ENCODE measurements around the gene FHIT.
A peak's percentile ranks its signal among the peaks of the same experiment; 100 is the strongest.

Gene FHIT

DNA sequence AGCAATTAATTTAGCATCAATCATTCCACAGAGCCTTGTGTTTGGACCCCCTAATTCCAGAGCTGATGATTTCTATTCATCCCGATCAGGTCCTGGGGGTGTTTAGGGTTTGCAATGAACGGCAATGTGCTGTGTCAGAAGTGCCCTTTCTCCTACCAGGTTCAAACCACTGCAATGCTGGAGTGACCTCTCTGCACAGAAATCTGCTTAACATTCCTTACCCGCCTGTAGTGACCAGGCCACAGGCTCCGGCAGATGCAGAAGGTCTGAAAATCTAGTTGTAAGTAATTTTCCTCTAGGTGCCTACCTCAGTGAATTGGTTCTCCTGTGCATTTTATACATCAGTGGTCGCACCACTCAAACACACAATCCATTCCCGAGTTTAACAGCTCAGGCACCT, 1476.1 kb downstream of the FHIT start:
- DNase-seq (ENCODE audit: low read depth, low spot score): peak; percentile 42

DNA sequence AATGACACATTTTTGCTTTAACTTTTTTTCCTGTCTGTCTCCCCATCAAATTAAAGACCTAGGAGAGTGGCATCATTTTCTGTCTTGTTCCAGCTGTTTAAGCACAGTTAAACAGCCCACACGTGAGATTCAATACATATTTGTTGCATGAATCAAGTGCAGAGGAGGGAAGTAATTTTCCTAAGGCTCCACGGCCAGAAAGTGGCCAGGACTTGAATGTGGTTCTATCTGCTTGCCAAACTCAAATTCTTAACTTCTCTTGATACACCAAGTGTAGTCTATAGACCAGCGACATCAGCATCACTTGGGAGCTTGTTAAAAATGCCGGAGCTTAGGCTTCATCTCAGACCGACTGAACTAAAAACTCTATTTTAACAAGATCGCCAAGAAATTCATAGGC, 1476.6 kb downstream of the FHIT start:
- peak; percentile 82 for DNase-seq (ENCODE audit: low read depth, low spot score)

DNA sequence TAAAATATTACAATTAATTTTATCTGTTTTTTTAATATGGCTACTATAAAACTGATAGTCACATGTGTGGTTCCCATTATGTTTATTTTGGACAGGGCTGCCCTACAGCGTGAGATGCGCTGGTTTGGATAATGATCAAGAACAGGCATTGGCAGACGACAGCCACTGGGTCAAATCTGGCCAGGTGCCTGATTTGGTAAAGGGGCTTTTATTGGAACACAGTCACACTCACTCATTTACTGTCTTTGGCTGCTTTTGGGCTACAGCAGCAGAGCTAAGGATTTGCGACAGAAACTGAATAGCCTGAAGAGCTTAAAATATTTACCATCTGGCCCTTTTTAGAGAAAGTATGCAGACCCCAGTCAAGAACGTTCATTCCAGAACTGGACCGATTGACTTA, 1477.3 kb downstream of the FHIT start:
- DNase-seq (ENCODE audit: low read depth, low spot score): peak; percentile 18

DNA sequence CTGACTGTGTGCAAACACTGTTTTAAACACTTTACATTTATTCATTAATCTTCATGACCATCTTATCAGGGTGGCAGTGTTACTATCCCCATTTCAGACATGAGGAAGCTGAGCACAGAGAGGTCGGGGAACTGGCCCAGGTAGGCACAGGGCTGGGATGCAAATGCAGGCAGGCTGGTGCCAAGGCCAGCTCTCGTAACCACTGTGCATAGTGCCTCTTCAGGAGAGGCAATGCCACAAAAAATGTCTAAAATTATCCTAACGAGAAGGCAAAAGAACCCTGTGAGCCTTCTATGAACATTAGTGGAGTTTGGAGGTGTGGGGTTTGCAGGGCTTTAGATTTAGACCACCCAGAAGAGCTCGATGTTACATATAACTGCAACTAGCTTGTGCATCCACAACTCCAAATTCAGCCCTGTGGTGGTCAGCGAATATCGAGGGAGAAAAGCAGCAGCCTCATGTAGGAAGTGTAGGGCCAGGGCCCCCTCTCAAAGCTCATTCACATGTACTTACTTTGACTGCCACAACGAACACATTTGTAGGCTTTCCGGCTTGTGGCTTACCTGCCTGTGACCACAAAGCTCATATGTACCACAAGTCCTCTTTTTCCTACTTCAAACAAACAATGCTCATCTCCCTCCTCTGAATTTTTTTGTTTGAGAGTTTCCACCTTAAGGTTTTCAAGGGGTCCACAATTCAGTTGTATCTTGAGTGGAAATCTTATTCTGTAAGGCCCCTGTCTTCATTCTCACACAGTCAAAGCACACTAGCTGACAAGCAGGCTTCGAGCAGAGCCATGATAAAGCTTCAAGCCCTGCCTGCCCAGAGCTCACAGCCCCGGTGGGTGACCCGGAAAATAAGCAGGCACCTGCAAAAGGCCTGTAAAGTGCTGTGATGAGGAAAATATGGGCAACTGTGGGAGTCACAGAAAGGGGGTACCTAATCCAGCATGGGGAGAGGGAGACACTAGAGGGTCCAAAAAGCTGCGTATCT, 1478.5 kb downstream of the FHIT start:
- DNase-seq (ENCODE audit: low read depth, low spot score): peak; percentile 13

DNA sequence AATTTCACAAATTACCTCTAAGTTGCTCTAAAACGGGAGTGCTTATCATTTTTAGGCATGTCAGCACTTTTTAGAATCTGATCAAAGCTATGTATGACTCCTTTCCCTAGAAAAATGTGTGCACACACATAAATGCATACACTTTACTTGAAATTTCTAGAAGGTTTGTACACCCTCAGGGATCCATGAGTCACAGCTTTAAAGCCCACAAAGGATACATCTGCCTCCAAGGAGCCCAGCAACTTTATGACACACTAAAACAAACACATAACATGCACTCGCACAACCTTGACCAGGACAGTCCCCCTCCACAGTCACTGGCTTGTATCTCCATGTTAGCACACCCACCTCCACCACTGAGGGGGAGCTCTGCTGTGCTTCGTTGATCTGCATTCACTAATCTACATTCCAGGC, 1479.5 kb downstream of the FHIT start:
- peak; percentile 82 for DNase-seq (ENCODE audit: low read depth, low spot score)

DNA sequence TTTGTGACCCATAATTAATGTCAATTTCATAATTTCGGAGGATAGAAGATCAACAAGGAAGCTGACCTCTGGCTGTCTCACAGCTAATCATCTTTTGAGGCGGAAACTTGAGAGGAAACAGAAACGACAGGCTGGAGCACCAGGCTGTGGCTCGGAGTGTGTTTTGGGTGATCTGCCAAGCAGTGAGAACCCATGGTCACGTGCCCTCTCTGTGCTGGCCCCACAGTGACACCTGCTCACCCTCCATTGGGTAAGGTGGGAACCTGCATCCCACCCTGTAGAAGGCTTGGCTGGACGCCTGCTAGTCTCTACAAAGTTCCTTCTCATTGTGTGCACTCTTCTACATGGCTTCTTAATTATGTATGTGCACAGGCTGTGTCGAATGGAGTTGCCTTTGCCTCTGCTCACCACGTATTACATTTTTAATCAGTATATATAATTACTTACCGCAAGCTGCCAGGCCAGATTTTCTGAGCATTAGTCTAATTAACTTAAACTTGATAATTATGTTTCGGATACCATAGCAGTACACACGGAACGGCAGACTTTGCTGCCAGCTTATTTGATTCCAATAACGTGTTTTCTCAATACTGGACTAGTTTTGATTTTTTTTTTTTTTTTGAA, 1482.0 kb downstream of the FHIT start:
- no peak for DNase-seq (ENCODE audit: low read depth, low spot score)

DNA sequence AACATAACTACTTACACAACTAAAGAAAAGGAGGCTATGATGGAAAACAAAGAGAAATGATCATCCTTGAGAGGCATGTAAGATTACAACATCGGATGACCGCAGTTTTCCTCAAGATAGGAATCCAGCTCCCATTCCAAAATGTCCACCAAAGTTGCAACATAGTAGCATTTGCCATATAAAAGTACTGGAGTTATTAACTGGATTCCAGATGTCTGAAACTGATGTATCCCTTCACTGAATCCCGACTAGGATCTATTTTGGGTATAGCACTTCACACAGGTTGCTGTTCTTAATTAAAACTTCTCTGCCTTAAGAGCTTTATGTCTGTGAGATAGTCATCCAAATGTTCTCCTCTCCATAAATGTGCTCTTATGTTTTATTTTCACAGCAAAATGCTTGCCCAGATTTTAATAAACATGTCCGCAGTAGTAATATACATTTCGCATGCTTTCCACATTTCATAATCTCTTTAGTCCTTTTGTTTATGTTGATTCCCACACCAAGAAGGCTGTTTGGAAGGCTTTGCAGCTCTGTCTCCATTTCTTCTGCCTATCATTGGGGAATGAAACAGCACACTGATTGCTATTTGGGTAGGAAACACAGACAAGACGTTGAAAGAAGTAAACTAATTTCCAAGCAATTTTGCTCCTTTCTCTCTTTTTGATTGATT, 1484.9 kb downstream of the FHIT start:
- DNase-seq (ENCODE audit: low read depth, low spot score): no peak

DNA sequence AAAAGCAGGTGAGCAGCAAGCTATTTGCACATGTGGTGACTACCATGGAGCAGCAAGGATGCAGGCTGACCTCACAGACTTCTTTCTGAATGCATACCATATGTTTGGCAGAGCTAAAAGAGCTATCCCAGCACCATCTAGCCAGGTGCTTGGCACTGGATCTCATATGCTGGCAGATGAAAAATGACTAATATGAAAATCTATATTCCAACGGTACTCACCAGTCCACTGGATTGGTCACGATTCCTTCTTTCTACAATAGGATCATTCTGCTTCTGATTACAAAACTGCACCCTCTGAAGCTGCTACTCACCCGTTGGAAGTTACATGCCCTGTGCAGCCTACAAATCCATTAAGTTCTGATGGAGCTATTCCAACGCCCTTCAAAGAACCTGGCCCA, 1487.1 kb downstream of the FHIT start:
- DNase-seq (ENCODE audit: low read depth, low spot score): no peak

DNA sequence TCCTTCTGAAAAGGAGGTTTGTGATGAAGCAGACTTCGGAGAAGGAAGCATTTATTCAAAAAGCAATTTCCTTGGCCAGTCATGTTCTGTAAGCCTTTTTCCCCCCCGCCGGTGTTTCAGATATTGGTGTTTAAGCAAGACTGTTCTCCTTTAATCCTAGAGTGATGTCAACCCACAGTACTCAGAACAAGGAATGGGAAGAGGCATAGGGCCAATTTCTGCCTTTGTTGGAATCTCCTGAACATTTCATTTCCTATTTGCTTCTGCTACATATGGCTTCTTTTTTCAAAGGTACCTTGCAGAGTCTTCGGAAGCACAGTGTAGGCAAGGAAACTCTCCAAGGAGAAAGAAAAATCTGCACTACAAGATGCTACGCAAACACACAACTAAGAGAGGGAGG, 1488.3 kb downstream of the FHIT start:
- no peak for DNase-seq (ENCODE audit: low read depth, low spot score)

DNA sequence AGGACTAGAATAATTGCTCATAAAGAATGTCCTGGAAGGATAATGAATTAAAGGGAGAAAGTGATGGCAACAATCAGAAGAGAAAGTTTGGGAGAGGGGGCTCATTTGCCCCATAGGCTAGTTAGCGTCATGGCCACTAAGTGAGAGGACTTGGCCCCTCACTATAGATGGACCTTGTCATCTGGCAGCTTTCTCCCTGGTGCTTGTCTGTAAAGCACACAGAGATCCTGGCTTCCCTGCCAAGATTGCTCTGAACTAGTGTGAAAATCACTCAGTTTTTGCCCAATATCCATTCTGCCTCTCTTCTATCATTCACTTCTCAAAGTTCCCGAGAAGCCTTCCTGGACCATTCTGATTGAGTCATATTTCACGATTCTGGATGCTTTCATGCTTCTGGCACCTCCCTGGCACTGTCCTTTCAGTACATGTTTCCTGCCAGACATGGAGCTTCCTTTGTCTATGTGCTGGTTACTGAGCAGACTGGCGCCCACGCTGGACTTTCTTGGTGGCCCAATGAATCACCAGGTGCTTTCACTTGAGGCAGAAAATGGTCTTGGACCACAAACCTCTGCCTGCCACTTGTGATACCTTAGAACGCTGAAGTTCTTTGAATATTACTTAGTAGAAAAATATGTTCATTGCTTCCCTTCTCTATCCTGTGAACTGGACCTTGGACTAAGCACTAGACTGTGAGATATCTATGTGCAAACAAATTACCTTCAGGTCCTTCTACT, 1491.8 kb downstream of the FHIT start:
- DNase-seq (ENCODE audit: low read depth, low spot score): peak; percentile 23

DNA sequence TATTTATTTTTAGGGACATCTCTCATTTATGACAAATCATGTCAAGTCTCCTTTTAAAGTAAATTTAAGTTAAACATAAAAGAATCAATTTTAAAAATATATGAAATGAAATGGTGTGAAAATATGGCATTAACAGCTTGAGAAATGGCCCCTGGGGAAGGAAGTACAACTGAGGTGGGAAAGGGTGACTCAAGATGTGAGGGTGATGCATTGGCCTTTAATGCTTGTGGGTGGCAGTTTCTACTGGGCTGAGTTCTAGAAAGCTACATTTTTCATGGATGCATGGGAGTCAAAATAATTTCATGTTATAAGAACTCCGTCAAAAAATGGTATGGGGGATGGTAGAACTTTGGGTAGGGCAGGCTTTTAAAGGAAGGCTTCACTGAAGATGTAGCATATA, 1492.6 kb downstream of the FHIT start:
- DNase-seq (ENCODE audit: low read depth, low spot score): no peak

DNA sequence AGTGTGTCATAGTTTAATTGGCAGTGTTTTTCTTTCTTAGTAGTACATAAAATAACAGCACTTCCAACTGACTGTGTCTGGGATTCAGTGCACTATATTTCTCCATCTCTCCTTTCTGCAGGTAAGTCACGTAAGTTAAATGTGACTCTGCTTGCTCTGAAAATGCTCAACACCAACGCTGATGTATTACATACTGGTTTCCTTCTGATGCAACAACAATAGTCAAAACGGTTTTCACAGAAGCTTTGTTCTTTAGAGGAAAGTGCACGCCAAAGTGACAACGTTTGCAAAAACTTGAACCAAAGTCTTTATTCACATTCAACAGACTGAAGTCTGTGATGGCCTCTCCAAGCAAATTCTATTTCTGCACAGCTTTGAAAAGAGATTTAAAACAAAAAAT, 1494.3 kb downstream of the FHIT start:
- no peak for DNase-seq (ENCODE audit: low read depth, low spot score)

DNA sequence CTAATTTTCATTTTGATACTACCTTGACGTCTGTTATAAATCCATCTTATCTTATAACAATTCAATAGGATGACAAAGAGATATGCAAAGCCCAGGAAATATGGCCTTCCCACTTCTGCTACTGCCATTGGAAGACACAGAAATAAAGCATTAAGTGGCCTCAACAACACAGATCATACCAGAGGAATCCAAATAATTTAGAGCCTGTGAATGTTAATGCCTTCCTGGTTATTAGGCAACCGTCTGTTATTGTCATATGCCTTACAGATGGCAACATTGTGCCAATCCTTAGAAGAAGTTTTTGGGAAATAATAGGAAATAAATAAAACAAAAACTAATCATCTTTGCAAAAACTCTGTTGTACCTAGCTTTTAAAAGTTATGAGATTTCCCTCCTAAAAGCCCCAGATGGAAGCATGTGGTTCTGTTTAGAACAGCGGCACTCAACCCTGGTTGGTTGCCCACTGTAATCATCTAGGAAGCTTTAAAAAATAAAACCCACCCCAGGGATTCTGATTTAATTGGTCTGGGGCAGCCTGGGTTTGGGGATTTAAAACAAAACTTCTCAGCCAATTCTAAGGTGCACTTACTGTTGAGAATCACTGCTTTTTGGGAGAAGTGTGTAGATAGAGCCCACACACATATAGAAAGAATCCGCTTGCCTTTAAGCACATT, 1496.7 kb downstream of the FHIT start:
- DNase-seq (ENCODE audit: low read depth, low spot score): no peak

DNA sequence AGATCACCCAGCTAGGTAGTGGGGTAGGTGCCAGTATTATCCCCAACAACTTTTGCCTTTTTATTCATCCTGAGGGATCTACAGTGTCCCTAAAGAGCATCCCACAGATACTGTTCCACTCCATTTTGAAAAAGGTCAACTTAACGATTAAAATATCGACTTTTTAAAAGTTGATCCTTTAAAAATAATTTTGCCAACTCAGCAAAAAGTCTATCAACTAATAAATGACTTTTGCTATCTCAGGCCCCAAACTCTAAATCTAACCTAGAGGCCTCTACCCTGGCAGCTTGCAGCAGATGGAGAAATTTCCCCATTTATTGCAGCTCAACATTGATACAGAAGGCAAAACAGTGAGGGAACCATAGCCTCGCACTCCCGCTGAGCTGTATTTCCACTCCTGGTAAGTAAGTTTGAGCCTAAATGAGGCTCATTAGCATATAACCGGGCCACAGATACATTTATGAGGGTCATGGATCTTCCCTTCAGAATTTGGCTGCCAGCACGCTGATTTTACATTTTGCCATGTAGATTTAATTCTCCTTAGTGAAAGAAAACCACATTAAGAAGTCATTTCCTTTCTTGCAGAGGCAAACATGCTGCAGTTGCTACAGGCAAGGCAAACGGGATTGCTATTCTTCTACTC, 1497.3 kb downstream of the FHIT start:
- DNase-seq (ENCODE audit: low read depth, low spot score): no peak

DNA sequence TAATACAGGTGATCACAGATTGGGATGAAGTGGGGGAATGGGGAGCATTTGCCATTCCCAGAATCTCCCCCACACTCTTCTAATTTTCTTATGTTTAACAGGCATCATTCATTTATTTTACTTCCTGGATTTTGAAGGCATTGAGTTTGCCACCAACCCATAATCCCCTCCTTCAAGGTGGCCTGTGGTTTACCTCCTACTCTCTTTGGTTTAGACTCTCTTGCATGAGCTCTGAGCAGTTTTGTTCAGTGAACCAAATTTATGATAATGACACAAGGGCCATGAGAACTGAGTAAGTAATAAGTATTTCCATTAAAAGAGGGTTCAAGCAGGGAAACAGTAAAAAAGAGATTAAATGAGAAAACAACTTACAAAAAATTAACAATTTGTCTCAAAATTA, 1498.3 kb downstream of the FHIT start:
- no peak for DNase-seq (ENCODE audit: low read depth, low spot score)

DNA sequence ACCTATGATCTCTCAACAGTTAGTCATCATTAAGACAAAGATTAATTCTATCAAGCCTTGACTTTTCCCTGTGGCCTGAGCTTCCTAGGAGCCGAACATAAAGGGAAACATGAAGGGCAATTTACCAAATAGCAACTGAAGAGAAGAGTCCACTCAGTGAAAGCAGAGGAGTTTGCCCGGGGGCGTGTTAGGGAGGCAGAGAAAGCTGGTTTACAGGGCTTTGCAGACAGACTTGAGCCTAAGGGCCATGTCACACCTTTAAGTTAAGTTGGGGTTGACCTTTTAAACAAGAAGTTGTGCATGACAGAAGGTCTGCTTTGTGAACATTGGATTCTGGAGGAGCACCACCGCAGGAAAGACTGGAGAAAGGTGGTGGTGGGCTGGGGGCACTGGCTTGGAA, 1499.6 kb downstream of the FHIT start:
- DNase-seq (ENCODE audit: low read depth, low spot score): no peak

DNA sequence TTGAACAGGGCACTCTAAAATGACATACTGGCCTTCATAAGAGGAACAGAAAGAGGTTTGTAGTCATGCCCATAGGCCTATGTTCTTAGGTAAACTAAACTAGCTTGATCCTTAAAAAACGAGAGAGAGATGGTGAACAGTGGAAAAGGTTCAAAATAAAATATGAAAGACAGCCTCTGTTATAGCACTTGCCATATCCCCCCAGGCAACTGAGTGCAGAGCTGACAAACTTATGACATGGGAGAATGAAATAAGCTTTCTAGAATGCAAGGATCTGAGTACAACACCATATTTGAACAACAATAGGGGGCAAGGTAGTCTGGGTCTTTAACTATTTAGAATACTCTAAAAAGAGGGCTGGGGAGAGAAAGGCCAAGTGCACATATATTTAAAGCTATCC, 1500.9 kb downstream of the FHIT start:
- no peak for DNase-seq (ENCODE audit: low read depth, low spot score)

DNA sequence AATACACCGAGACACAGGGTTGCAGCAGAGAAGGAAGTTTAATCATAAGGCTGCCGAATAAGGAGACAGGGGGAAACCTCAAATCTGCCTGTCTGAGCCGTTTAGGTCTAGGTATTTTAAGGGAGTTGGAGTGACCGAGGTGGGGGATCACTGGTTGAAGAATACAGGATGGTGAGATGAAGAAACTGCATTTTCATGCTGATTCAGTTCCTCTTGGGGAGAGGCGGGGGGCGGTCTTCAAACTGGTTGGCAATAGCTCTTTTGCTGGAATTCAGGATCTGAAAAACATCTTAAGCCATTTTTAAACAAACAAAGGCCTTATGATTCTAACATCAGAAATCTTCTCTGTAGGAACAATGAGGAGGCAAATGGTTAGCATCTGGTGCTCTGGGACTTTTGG, 1502.0 kb downstream of the FHIT start:
- DNase-seq (ENCODE audit: low read depth, low spot score): no peak

DNA sequence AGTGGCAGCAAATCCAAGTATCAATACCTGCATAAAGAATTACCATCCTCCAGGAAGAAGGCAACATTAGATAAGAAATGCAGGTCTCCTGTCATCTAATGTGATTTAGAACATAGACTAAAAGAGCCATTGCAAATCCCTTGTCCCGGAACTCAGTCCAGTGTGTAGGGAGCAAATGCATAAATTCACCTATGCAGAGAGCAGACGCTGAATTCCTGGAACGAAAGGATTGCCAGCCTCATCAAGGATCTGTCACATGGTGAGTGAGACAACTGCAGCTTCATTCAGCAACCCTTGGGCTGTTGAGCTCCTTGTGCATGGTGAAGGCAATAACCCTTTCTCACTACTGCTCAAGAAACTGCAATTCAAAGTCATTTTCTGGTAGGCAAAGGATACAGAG, 1504.7 kb downstream of the FHIT start:
- DNase-seq (ENCODE audit: low read depth, low spot score): no peak

DNA sequence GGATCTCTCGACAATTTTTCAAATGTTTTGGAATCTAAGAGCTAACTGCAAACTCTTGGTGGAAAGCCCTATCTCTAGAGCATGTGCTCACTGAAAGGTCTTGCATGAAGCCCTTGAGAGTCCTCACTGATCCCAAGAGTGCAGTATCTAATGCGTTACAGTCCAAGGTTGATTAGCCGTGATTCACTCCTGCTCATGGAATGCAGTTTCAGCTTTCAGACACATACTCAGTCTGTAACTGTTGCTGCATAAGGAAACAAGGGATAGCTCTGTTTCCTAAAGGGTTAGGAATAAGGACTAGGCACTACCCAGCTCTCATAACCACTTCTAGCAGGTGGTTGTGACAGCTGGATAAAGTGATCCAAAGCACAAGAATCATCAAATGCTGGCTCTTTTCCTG, 1514.0 kb downstream of the FHIT start:
- DNase-seq (ENCODE audit: low read depth, low spot score): no peak

DNA sequence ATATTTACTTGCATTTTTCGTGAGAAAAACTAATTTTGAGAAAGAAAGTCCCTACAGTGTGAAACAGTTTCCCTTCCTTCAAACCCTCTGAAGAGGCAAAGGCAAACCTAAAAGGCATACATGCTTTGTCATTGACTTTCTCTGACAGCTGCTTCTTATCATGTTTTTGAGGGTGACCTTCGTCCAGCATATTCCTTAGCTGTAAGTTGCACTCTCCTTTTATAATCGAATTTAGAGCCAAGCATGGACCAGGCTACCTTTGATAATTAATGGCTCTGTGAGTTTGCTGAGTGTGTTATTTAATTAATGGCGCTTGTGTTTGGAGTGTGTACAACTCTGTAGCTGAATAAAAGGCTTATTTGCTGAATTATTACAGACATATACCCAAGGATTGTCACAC, 1517.2 kb downstream of the FHIT start:
- no peak for DNase-seq (ENCODE audit: low read depth, low spot score)

Measured in astrocyte of the hippocampus (primary cell).